PFSK-1 (cell line): ENCODE results near the gene EYA3.

Experiments
- POLR2AphosphoS5 ChIP-seq: IDR thresholded peaks from 2 replicates; pipeline ENCODE4 v1.6.1; 2012; ENCODE audit warnings: low read depth, mild to moderate bottlenecking, control low read depth, low read length, moderate library complexity
- REST ChIP-seq, 2 experiments: IDR thresholded peaks; 2 replicates each; pipeline versions ENCODE4 v1.6.1 to v1.8.0; 2011 to 2012; ENCODE audit warnings: low read depth in 2 of 2, low read length in 2 of 2, control low read depth in 1 of 2, inconsistent platforms in 1 of 2, mild to moderate bottlenecking in 1 of 2, moderate library complexity in 1 of 2; ENCODE audit not compliant: insufficient read depth in 1 of 2
- TAF1 ChIP-seq: IDR thresholded peaks from 2 replicates; pipeline ENCODE4 v1.6.1; 2012; ENCODE audit warnings: low read length, control low read depth, borderline replicate concordance; ENCODE audit not compliant: insufficient read depth

GRCh38 chr1:27992276-27992675, 96.1 kb downstream of the EYA3 start:
- TF ChIP-seq TAF1 = no peak
- no peak for TF ChIP-seq POLR2AphosphoS5
- TF ChIP-seq REST (IDR thresholded peaks at IDR 0.05; ENCODE audit: insufficient read depth in 1 of 2, low read depth in 2 of 2, low read length in 2 of 2) = no peak
